ENCODE measurements around the gene CALHM6. TPM values are rescaled to one million over a fixed set of nuclear protein-coding genes. Genes with fewer than 3 reads are reported as not detected.

CALHM6 gene
- total RNA-seq, 1 donor from 2014 or later = 0.99 TPM

- Mint-ChIP-seq H3K27ac (no peak overlapping the region), H3K36me3 (no peaks in the 10 kb centered on the region), H3K4me1 (ENCODE audit: unreplicated experiment) (peaks cover 10% of the 10 kb centered on the region), H3K4me3 (no peak overlapping the region), H3K9me3 (no peaks in the 10 kb centered on the region), H3K27me3 (no peaks in the 10 kb centered on the region)
- DNase-seq (ENCODE audit: extremely low spot score, unreplicated experiment) = no peak
- TF ChIP-seq CTCF (conservative IDR thresholded peaks at IDR 0.05) = no peak
Measured at GRCh38 chr6:116450185-116450710, 10.9 kb upstream of the CALHM6 start.

GRCh38 chr6:116450769-116451740 is 10.1 kb upstream of the CALHM6 start:
- Mint-ChIP-seq H3K4me3 (no peak overlapping the region), H3K27me3 (no peaks in the 10 kb centered on the region), H3K4me1 (ENCODE audit: unreplicated experiment) (peaks cover 10% of the 10 kb centered on the region), H3K36me3 (no peaks in the 10 kb centered on the region), H3K9me3 (no peaks in the 10 kb centered on the region), H3K27ac (no peak overlapping the region)
- DNase-seq (ENCODE audit: extremely low spot score, unreplicated experiment) = no peak
- no peak for TF ChIP-seq CTCF (conservative IDR thresholded peaks at IDR 0.05)

- H3K27ac Mint-ChIP-seq = no peak overlapping the region
- no peak for TF ChIP-seq CTCF (conservative IDR thresholded peaks at IDR 0.05)
- no peaks in the 10 kb centered on the region for H3K27me3 Mint-ChIP-seq
Measured at GRCh38 chr6:116451916-116452315, 9.3 kb upstream of the CALHM6 start.

GRCh38 chr6:116452531-116452930 is 8.6 kb upstream of the CALHM6 start:
- H3K4me3 Mint-ChIP-seq = no peak overlapping the region
- no peak overlapping the region for H3K27ac Mint-ChIP-seq
- H3K9me3 Mint-ChIP-seq = no peaks in the 10 kb centered on the region
- peaks cover 5% of the 10 kb centered on the region for H3K4me1 Mint-ChIP-seq (ENCODE audit: unreplicated experiment)
- DNase-seq (ENCODE audit: extremely low spot score, unreplicated experiment) = no peak
- no peaks in the 10 kb centered on the region for H3K36me3 Mint-ChIP-seq
- H3K27me3 Mint-ChIP-seq = no peaks in the 10 kb centered on the region
- no peak for TF ChIP-seq CTCF (conservative IDR thresholded peaks at IDR 0.05)

More at GRCh38 chr6:116451916-116452315, 9.3 kb upstream of the CALHM6 start:
- Mint-ChIP-seq H3K36me3 (no peaks in the 10 kb centered on the region), H3K4me1 (ENCODE audit: unreplicated experiment) (peaks cover 9% of the 10 kb centered on the region), H3K9me3 (no peaks in the 10 kb centered on the region), H3K4me3 (no peak overlapping the region)
- DNase-seq (ENCODE audit: extremely low spot score, unreplicated experiment) = no peak

- DNase-seq (ENCODE audit: extremely low spot score, unreplicated experiment) = no peak
- no peaks in the 10 kb centered on the region for H3K36me3 Mint-ChIP-seq
- no peaks in the 10 kb centered on the region for H3K4me1 Mint-ChIP-seq (ENCODE audit: unreplicated experiment)
- no peak overlapping the region for H3K27ac Mint-ChIP-seq
- no peak for TF ChIP-seq CTCF (conservative IDR thresholded peaks at IDR 0.05)
- H3K27me3 Mint-ChIP-seq = peaks cover 21% of the 10 kb centered on the region
- H3K9me3 Mint-ChIP-seq = peaks cover 8% of the 10 kb centered on the region
- H3K4me3 Mint-ChIP-seq = no peak overlapping the region
Measured at GRCh38 chr6:116456106-116456505, 5.1 kb upstream of the CALHM6 start.

All from type B pancreatic cell (in vitro differentiated cells).